ENCODE results near the gene MAP7D3.

Gene MAP7D3

DNA sequence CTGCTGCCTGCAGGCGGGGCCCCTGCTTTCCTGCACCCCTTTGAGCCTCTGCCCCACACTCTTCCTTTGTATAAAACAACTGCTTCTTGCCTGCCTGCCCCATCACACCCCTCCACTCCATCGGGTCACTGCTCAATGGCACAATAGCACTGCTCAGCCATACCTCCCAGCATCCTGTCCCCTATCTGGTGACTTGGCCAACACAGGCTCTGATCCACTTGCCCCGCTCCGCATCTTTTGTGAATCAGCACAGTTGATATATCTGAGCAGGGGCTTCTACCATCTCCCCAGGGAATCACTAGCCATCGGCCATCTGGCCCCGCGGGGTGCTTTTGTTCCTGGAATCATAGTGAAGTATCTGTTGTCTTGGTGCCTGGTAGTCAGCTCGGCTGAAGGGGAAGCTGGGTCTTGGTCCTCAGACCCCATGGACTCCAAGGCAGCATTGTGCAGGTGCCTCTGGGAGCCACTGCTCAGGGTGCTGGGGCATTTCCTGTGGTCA, 45.3 kb downstream of the MAP7D3 start:
- DNase-seq, result no peak

DNA sequence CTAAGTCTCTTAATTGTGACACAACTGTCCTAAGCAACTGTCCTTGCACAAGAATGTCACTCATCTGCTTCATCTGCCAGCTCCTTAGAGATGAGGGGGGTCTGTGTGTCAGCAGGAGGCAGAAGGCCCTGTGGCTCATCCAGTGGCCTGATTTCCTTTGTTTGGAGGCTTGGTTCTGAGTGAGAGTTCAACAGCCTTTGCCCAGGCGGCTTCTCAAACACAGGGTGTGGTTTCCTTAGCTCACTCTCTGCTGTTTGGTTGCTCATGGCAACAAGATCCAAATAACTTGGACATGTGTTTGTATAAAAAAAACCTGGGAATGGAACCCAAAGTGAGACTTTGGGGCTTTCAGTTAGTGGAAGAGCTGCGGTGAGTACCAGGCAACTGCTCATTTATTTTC, 46.6 kb downstream of the MAP7D3 start:
- no peak for DNase-seq

DNA sequence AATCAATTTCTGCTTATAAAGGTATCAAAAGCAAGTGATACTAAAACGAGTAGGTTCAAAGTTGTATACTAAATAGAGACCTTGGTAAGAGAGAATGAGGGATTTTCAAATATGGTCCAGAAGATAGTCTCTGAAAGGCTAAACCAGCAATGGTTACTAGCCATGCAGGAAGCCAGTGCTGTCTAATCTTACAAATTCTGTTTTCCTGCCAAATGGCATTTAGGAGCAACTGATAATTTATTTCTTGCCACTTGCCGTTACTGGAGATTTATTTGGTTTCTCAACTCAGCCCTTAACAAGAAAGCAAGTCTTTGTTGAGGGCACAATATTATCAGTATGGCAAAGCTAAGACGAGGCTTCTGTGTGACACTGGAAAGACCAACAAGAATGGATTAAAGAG, 47.2 kb downstream of the MAP7D3 start:
- no peak for DNase-seq

DNA sequence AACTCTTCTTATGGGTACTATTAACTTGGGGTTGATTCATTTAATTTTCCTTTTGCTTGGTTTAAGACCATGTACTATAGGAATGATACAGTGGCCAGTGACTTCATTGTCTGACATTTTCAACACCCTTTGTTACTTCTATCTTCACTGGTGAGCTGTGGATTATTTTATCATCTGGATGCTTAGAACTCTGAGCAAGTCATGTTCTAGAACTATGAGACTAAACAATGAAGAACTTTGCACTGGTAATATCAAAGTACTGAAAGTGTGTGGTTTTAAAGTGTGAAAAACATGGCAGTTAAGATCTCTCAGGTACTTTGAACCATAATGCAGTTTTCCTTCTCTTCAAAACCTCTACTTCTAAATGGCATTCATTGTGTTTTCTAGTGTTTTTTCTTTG, 47.8 kb downstream of the MAP7D3 start:
- no peak for DNase-seq

DNA sequence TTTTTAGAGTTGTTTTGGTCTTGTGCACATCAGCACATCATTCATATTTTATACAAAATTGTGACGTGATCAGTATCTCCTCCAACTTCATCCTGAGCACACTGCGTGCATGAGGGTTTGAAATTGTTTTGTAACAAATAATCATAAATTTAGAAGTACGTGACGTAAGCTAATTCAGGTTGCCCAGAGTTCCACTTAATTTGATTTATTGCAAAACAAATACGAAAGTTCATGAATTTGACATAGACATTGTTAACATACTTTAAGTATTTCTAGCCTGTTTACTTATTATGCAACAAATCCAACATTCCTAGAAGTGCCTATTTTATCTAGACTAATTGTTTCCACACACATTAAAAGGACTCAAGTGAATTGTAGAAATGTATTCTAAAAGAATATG, 48.3 kb downstream of the MAP7D3 start:
- DNase-seq, result no peak

DNA sequence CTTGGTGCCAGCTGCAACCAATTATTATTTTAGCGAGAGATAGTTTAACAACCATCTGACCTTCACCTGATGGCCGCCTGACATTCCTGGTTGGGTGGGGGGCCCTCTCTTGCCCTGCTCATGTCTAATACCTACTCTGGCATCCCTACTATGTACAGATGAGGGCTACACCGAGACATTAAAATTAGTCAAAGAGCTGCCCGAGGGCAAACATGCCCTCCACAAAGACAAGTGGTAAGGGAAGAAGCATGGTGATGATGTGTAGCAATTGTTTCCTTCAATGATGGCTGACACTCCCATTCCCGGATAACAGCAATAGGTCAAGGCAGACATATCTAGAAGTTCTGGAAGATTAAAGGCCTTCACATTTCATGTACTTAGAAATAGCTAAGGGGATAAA, 49.6 kb downstream of the MAP7D3 start:
- no peak for DNase-seq

DNA sequence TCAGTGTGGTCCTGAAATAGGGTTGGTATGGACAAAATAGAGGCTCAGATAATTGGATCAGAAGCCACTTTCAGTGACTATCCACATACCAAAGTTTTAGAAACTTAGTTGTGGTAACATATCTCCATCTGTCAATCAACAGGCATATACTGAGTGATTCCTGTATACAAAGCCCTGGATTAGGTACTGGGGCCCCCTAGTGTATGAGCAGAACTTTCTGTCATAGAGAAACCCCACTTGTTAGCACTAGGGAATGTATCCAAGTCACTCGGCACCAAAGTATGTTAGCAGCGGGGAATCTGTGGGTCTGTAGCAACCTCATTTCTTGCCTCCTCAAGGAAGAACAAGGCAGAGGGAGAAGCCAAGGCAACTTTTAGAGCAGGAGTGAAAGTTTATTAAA, 50.7 kb downstream of the MAP7D3 start:
- no peak for DNase-seq

DNA sequence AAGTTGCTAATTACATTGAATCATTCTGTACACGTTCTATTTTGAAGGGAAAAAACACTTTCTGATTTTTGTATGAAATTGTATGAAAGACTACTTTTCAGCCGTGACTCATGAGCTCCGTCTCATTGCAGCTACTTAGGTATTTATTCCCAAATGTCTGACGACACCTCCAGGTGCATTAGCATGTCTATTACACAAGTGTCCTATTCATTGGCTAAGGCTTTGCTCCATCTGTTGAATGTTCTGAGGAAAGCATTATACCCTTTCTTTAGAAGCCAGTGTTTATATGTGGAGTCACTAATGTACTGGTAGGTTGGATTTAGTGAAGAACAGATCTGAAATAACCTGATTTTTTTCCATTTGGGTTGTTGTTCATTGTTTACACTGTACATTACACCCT, 51.8 kb downstream of the MAP7D3 start:
- DNase-seq, result no peak

DNA sequence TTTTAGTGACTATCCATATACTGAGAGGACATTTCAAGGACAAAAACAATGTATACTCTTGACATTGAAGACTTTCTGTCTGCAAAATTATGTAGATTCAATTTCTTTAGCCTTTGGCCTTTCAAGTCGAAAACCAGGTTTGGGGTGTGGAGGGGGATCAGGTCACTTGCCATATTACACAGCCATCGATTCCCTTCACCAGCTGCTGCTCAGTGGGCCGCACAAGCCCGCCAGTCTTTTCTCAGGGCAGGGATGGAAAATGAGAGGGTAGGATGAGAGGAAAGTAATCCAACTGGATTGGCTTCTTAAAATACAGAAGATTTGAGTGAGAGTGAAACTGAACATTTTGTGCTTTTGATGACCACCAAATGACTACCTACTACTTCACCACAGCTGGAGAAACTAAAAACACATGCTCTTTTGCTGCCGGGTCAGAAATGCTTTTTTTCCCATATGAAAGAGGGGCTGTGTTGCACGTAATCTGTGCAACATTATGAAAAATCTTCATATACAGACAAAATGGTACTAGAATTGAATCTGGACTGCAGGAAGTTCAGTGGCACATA, 52.4 kb downstream of the MAP7D3 start:
- DNase-seq, result no peak

DNA sequence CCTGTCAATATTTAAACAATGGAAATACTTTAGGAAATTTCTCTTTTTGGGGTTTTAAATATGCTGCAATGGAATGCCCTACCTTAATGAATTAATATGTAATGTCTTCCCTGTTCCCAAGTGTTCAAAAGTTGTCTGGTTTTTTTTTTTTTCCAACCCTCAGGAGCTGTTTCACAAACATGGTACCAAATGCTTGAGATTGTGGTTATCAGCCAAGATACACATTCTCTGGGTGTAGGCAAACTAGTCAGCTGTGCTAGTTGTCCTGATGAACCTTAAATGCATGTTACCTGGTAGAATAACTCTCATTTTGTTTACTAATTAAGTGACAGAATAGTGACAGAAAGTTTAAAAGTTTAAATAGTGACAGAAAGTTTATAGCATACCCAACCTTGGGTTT, 53.2 kb downstream of the MAP7D3 start:
- no peak for DNase-seq

DNA sequence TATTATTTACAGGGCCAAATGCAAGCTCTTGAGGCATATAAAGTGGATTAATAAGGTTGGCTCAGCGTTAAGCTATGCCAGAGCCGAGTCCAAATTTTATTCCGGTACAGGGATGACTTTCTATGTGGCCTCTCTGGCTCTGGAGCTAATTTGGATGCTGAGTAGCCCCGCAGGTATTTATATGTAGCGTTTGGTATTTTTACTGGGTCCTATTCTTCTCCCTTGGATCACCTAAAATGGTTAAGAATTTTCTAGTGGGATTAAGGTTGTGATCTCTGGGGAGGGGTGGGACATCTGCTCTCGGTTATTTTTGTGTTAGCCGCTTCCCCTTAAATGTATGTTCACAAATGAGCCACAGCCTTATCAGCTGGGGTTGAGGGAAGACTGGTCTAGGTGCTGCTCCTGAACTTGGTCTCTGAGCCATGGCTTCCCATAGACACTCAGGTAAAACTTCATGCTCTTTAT, 54.5 kb downstream of the MAP7D3 start:
- no peak for DNase-seq

DNA sequence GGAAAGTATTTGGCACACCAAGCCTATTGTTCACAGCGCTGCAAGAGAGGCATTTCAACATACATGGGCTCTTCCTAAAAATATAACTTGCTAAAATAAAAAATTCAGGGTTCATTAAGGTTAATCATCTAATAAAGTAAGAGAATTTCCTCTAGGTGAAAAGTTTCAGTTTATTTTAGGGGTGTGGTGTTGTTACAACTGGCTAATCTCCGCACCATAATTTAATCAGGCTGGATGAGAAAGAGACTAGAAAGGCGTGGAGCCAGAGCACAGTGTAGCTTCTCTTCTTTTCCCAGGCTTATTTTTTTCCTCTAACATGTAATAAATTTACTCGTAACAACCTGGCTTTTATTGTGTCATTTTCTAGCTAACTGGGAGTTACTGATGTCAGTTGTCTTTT, 56.0 kb downstream of the MAP7D3 start:
- DNase-seq, result no peak

DNA sequence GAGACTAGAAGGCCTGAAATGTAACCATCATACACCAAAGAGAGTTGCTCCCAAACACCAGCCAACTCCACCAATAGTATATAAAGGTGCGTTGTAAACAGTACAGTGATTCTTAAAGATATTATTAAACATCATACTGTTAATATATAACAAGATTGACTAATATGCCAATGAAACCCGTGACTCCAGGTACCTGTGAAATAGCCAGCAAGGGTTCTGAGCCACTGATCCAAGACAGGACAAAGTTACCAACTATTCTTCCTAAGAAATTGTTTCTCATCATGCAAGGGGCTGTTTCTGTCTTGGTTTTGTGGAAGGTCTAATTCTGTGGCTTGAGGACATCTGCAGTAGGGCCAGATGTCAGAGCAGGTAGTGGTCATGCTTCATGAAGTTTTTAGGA, 56.7 kb downstream of the MAP7D3 start:
- DNase-seq, result no peak

DNA sequence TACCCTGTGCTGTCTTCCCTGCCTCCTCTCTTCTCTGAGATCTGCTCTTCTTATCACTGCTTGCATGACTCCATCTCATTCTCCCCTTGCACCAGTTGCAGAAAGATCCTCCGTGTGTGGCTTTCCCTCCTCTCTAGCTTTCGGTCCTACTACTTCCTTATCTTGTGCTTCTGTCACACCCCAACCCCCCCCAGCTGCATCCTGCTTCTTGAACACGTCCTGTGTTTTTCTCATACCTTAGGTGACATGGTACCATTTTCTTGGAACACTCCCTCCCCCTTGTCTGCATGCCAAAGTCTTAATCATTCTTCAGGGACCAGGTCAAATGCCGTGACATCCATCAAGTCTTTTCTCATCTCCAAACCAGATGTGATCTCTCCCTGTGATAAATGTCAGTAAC, 57.4 kb downstream of the MAP7D3 start:
- no peak for DNase-seq

DNA sequence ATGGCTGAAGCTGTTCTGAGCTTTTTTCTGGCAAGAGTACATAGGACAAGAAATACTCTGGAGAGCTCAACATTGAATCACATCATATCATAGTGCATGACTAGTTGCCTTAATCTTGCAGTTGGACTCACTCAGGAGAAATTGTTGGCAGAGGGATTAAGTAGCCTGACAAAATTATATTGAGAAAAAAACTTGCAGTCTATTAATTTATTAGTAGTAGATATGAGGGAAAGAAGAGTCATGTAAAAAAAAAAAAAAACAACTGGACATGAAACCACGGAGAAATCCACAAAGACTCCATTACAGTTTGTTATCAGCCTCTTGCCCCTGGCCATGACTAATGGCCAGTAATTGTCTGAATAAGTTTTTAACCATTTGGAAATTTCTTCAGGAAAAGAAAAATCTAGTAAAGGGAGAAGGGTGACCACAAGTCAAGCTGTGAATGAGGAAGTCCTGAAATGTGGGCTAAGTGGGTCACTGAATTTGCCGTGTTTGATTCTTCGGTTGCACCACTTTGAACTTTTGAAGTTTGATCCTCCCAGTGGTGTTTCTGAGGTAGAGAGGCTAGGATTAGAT, 58.3 kb downstream of the MAP7D3 start:
- no peak for DNase-seq

DNA sequence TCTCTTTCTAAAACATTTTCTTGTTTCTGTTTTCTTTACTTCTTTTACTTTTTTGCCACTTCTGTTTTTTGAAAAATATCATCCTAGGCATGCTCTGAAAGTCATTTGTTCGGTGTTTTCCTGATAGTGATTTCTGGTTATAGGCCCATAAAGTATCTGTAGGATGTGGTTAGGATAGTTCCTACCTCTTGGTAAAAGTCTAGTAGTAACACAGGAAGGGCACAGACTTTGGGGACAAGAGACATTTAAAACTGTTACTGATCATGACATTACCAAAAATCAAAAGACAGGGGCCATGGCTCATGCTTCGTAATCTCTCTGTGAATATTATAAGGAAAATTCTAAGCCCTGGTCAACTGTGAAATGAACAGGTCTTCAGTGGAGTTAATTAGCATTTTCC, 59.1 kb downstream of the MAP7D3 start:
- DNase-seq, result no peak

DNA sequence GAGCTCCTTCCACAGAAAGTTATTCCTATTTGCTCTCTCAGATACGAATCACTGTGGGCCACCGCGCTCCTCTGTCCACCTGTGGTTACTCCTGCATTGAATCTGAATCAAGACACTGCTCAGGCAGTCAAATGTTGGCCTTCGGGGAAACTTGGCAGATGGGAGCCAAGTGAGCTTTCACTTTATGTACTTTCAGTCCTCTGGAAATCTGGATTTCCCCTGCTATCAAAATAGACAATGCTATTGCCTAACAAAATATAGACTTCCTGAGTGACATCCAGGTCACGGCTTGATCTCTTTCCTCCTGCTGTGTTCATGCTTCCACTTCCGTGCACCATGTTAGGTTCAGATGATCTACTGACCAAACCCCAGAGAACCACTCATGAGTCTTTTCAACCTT, 60.0 kb downstream of the MAP7D3 start:
- DNase-seq, result no peak

DNA sequence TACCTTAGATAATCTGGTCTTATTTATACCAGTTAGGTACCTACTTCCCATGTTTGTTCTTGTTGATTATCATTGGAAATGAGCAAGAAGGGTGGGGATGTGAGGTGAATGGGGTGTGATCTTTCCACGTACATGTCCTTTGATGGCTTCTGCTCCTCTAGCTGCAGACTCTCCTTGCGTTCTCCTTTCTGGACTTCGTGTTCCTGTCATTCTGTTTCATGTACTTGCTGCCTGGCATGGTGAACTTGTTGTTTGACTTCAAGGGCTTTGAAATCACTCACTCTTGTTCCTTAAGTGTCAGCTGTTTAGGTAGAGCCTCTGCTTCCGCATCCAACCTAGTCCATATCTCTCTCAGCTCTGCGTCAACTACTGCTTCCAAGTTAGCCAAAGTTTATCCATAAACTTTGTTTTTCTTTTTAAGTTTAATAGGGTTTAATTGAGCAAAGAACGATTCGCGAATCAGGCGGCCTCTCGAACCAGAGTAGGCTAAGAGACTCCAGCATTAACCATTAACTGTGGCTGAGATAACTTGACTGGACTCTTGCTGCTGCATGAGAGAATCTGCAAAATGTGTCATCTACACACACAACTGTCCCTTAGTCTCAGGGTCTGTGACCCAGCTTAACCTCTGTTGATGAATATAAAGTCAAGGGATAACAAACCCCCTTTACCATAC, 61.0 kb downstream of the MAP7D3 start:
- DNase-seq, result no peak

DNA sequence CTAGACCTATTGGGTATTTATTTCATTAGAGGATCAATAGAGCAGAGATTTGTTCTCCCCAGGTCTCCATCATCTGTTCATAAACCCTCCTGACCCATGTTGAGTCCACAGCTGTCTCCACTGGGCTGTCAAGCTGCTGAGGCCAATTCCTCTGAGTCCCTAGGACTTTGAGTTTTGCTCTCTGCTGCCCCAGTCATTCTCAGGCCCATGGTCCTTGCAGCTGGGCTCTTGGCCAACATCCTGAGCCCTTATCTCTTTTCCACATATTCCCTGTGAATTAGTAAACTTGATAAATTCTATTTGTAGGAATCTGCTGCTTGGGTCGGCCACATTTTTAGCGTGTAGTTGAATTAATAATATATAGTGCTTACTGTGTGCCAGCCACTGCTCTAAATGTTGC, 62.0 kb downstream of the MAP7D3 start:
- no peak for DNase-seq

DNA sequence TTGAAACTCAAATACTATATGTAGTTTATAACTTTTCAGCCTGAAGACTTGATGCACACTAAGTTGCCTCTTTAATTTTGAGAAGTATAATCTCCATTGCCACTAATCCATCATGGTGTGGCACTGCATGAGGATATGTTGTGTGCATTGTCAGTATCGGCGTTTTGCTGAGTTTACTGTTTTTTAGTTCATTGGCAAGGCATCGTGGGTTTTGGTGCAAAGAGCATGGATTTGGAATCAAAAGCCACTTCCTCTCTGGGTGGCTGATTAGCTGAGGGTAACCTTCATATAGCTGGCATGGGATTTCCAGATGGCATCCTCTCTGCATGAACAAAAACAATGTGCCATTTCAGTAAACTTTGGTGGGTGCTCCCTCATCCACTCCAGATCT, 65.2 kb downstream of the MAP7D3 start:
- no peak for DNase-seq

DNA sequence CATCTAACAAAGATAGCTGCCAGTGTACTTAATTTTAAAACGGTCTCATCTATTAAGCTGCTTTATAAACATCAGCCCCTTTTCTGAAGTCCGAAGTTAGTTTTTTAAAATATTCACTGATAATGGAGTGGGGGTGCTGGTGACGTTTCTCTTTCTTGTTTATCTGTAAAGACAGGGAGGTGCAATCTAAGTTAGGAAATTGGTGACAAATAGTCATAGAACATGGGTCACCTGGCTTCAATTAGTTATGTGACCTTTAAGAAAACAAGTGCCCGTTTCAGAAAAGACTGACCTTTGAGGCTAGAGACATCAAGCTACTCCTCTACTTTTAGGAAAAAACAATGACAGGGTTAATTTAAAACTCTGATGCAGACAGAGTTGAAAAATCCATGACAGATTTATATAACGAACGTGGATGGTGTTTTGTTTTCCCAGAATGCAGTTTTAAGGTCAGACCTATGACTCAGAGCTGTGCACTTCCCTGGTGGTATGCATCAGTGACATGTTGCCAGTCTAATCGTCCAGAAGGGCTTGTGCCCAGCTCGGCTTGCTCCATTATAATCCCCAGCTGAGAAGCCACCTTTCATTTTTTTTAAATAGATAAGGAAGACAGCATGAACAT, 65.7 kb downstream of the MAP7D3 start:
- no peak for DNase-seq

DNA sequence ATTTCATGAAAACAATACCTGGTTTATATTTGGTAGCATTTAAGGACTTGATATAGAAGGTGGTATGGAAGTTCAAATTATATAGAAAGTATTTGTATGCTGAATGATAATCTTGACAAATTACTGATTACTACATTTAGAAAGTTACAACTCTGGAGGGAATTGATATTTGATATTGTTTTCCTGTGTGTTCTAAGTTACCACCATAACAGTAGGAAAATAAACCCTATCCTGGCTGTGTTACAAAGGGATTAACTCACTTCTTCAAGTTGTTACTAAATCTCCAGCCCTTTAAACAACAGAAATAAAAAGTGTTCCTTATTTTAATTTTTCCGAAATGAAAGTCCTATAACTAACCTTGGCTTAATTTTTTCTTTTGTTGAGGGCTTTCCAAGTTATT, 67.3 kb downstream of the MAP7D3 start:
- DNase-seq, result no peak

DNA sequence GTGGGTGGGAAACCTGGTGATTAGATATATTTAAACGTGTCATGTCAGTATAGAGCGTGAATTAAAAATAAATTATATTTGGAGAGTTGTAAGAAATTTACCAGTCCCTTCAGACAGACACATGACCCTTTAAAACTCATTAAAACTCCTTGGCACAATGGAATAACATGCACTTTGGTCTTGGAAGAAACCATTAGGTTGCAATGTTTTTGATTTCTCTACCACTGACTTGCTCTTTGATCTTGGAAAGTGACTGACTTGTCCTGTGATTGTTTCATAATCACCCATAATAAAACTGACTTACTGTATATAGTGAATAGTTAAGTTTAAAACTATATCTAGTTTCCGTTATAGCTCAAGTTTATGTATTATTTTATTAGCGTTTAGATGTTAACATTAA, 68.0 kb downstream of the MAP7D3 start:
- no peak for DNase-seq

DNA sequence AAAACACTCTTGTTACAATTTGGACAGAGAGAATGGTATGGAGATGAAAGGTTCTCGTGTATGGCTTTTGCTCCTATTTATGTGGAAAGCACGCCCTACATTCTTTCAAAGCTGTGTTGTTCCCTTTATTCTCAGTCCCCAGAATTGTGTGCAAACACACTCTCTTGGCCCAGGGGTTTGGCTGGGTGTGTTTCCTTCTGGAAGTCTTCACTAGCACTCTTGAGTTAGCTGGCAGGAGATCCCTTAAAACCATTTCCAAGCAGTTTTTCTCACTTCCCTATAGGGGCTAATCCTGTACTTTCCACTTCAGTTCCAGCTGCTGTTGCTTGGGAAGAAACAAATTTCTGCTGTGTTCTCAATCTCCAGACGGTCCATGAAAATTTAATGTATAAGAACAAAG, 68.8 kb downstream of the MAP7D3 start:
- DNase-seq, result peak; percentile 59

Data from right forelimb (tissue), 1 donor.